HEK293T (cell line): ENCODE data around the gene ESR1.

ENCODE experiments used
- BHLHE40 ChIP-seq: fragments of 450-650 bp; IDR thresholded peaks from 2 replicates; pipeline ENCODE4 v1.6.1; 2016; ENCODE audit warnings: mild to moderate bottlenecking, moderate library complexity, borderline replicate concordance
- ELF4 ChIP-seq: fragments of 450-650 bp; IDR thresholded peaks from 2 replicates; pipeline ENCODE4 v1.6.1; 2017; ENCODE audit warnings: antibody characterized with exemption
- FOXA1 ChIP-seq: fragments of 450-650 bp; IDR thresholded peaks from 2 replicates; pipeline ENCODE4 v1.6.1; 2016; ENCODE audit warnings: mild to moderate bottlenecking
- FOXK2 ChIP-seq: fragments of 450-650 bp; IDR thresholded peaks from 2 replicates; pipeline ENCODE4 v1.6.1; 2016; ENCODE audit warnings: mild to moderate bottlenecking
- FOXM1 ChIP-seq: fragments of 450-650 bp; IDR thresholded peaks from 2 replicates; pipeline ENCODE4 v1.6.1; 2017; ENCODE audit warnings: mild to moderate bottlenecking, borderline replicate concordance
- HDGF ChIP-seq: fragments of 450-650 bp; IDR thresholded peaks from 2 replicates; pipeline ENCODE4 v1.6.1; 2017; ENCODE audit warnings: antibody characterized with exemption, borderline replicate concordance
- L3MBTL2 ChIP-seq: fragments of 450-650 bp; conservative IDR thresholded peaks from 2 replicates; pipeline ENCODE4 v1.6.1; 2016; ENCODE audit warnings: mild to moderate bottlenecking
- NFRKB ChIP-seq: fragments of 450-650 bp; IDR thresholded peaks from 2 replicates; pipeline ENCODE4 v1.6.1; 2016; ENCODE audit warnings: mild to moderate bottlenecking, moderate library complexity
- SP1 ChIP-seq: fragments of 450-650 bp; IDR thresholded peaks from 2 replicates; pipeline ENCODE4 v1.6.1; 2017
- SUZ12 ChIP-seq: fragments of 450-650 bp; IDR thresholded peaks from 2 replicates; pipeline ENCODE4 v1.6.1; 2016; ENCODE audit warnings: mild to moderate bottlenecking
- TARDBP ChIP-seq: fragments of 450-650 bp; IDR thresholded peaks from 2 replicates; pipeline ENCODE4 v1.6.1; 2016
- ZNF384 ChIP-seq: fragments of 450-650 bp; IDR thresholded peaks from 2 replicates; pipeline ENCODE4 v1.6.1; 2016
- TF ChIP-seq, protein P1 (sequence below): fragments of 450-650 bp; IDR thresholded peaks from 2 replicates; pipeline ENCODE4 v1.6.1; 2016

DNA sequence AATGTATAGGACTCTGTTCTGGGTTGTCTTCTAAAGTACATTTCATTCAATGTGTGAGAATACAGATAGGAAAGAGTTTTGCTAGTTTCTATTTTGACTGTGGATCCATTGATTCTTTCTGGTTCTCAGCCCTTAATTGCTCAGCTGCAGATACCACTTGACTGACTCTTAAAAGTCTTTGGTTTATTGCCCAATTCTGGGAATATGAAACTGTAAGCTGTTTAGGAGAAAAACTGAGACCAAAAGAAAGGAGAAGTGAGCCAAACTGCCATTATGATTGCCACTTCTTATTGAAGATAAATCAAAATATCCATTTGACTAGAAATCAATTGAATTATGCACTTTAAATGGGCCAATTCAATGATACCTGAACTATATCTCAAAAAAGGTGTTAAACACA is 211.4 kb downstream of the ESR1 start:
- no peak for TF ChIP-seq L3MBTL2
- no peak for TF ChIP-seq FOXA1
- no peak for TF ChIP-seq SP1
- TF ChIP-seq FOXM1: no peak
- TF ChIP-seq TARDBP: no peak
- no peak for TF ChIP-seq BHLHE40
- no peak for TF ChIP-seq FOXK2
- no peak for TF ChIP-seq ELF4
- TF ChIP-seq, protein P1, sequence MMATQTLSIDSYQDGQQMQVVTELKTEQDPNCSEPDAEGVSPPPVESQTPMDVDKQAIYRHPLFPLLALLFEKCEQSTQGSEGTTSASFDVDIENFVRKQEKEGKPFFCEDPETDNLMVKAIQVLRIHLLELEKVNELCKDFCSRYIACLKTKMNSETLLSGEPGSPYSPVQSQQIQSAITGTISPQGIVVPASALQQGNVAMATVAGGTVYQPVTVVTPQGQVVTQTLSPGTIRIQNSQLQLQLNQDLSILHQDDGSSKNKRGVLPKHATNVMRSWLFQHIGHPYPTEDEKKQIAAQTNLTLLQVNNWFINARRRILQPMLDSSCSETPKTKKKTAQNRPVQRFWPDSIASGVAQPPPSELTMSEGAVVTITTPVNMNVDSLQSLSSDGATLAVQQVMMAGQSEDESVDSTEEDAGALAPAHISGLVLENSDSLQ: no peak
- no peak for TF ChIP-seq HDGF
- TF ChIP-seq NFRKB: no peak
- no peak for TF ChIP-seq SUZ12
- no peak for TF ChIP-seq ZNF384
